Natural killer cell treated with Interleukin-12 subunit alpha and Interleukin-12 subunit beta and Interleukin-15 and Interleukin-18, amount 100 ng/mL, for 72 hours (primary cell): ENCODE results near the gene TK2. TPM values are rescaled to one million over a fixed set of nuclear protein-coding genes. Genes with fewer than 3 reads are reported as not detected.
A peak's percentile ranks its signal among the peaks of the same experiment; 100 is the strongest.
"Not testable (repeated sequence)": the region's sequence is repeated elsewhere in the genome, so short reads cannot be mapped to it uniquely, and the experiment has no call there.

ENCODE experiments used
- ATAC-seq, 2 donors: fragments of 150-1000 bp; cut with Tn5 transposase in 1 of 2; sonication (Bioruptor Pico), chemical (Tn5 transposase) in 1 of 2; 2 replicates each; pipeline ENCODE4 v1.10.0; 2021
- DNase-seq: peaks from one replicate; pipeline ENCODE4 v3.0.0; 2022; ENCODE audit warnings: low spot score
- H3K27ac Mint-ChIP-seq, 2 donors: 1 replicate in 1 of 2; 2 replicates in 1 of 2; pipeline ENCODE4 v1.8.0; 2022; ENCODE audit warnings: mixed read lengths in 2 of 2, mild to moderate bottlenecking in 1 of 2, moderate library complexity in 1 of 2
- H3K27me3 Mint-ChIP-seq, 2 donors: 1 replicate in 1 of 2; 2 replicates in 1 of 2; pipeline ENCODE4 v1.8.0; 2022; ENCODE audit warnings: mixed read lengths in 2 of 2
- H3K36me3 Mint-ChIP-seq: one replicate; pipeline ENCODE4 v1.8.0; 2022; ENCODE audit warnings: mixed read lengths
- H3K4me1 Mint-ChIP-seq, 2 donors: 1 replicate in 1 of 2; 2 replicates in 1 of 2; pipeline ENCODE4 v1.8.0; 2022; ENCODE audit warnings: low read depth in 2 of 2, mixed read lengths in 2 of 2, mild to moderate bottlenecking in 1 of 2
- H3K4me3 Mint-ChIP-seq: one replicate; pipeline ENCODE4 v1.8.0; 2022; ENCODE audit warnings: mixed read lengths
- H3K9me3 Mint-ChIP-seq: 2 replicates; pipeline ENCODE4 v1.8.0; 2022; ENCODE audit warnings: mixed read lengths
- total RNA-seq, 2 donors: library from RNA; stranded (reverse); gene quantifications; one replicate each; pipeline ENCODE4 v1.2.3, GENCODE V29; 2022

Gene TK2
- total RNA-seq, result 1 to 10 TPM; 5.9 to 6.3 TPM

DNA sequence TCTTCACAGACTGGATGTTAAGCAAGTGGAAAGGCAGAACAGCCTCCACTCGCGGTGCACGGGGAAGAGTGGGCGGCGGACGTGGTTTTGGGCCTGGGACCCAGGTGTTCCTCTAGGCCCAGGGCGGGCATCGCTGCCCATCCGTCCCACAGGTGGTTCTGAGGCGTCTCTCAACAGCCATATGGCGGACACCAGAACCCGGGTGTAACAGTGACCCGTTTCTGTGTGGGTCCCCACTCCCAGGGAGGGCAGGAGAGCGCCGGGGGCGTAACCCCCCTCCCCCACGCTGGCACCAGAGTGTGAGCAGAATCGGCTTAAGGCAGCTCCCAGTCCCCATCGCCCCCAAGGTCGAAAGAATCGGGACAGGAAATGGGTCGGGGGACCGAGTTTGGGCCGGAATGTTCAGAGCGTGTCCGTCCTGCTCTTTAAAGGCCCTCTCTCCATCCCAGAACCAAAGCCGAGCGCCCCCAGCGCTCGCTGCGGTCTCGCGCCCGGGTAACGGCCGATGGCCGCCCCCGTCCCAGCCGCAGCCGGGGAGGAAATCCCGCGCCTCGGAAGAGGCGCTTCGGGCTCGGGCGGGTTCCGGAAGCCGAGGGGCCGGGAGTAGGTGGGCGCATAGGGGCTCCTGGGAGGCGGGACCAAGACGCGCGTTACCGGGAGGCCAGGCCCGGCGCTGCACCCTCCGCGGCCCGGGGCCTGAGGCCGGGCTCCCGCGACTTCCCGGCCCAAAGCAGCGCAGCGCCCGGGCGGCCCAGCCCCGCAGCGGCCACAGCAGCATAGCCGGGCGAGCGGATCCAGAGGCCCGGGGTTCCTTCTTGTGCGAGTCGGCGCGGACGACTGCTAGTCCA, at the start of gene TK2:
TSS of gene TK2 (minus strand) at position 839 of the 848 bp plus-strand sequence. CDS start at position 778, 61 bp downstream.
- peaks cover 15% of the 10 kb centered on the region for H3K36me3 Mint-ChIP-seq
- ATAC-seq, result peak; percentile 60 to 72

DNA sequence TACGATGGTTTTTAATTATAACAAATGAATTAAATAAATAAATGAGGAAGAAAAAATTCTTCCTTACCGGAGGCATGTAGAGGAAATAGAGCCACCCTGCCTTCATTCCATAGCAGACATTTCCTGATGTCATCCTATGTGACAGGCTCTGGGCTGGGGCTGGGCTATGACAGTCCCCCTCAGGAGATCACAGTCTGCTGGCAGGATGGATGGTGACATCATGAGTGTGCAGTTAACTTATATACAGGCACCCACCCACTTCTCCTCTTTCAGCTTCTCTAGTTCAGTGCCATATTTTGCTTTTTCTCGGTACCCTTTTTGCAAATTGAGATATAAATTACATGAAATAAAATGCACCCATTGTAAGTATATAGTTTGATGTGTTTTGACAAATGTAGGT, 48.2 kb upstream of the TK2 start:
- H3K9me3 Mint-ChIP-seq, result no peaks in the 10 kb centered on the region
- H3K4me3 Mint-ChIP-seq, result no peak overlapping the region
- peaks cover 0 to 3% of the 10 kb centered on the region in 2 donors for H3K27me3 Mint-ChIP-seq
- ATAC-seq, result peak; percentile 55 to 58
- H3K27ac Mint-ChIP-seq, result no peak overlapping the region
- H3K4me1 Mint-ChIP-seq, result peaks cover 14 to 17% of the 10 kb centered on the region in 2 donors
- peaks cover 8% of the 10 kb centered on the region for H3K36me3 Mint-ChIP-seq
- DNase-seq, result no peak

More for the DNA sequence above, at the start of gene TK2:
- peak within 1 kb of the TSS; percentile 81 for H3K4me3 Mint-ChIP-seq
- H3K4me1 Mint-ChIP-seq, result peaks cover 54 to 58% of the 10 kb centered on the region in 2 donors
- H3K9me3 Mint-ChIP-seq, result no peaks in the 10 kb centered on the region
- peak; percentile 78 for DNase-seq
- no peaks in the 10 kb centered on the region for H3K27me3 Mint-ChIP-seq
- peak within 1 kb of the TSS; percentile 96 to 97 for H3K27ac Mint-ChIP-seq

DNA sequence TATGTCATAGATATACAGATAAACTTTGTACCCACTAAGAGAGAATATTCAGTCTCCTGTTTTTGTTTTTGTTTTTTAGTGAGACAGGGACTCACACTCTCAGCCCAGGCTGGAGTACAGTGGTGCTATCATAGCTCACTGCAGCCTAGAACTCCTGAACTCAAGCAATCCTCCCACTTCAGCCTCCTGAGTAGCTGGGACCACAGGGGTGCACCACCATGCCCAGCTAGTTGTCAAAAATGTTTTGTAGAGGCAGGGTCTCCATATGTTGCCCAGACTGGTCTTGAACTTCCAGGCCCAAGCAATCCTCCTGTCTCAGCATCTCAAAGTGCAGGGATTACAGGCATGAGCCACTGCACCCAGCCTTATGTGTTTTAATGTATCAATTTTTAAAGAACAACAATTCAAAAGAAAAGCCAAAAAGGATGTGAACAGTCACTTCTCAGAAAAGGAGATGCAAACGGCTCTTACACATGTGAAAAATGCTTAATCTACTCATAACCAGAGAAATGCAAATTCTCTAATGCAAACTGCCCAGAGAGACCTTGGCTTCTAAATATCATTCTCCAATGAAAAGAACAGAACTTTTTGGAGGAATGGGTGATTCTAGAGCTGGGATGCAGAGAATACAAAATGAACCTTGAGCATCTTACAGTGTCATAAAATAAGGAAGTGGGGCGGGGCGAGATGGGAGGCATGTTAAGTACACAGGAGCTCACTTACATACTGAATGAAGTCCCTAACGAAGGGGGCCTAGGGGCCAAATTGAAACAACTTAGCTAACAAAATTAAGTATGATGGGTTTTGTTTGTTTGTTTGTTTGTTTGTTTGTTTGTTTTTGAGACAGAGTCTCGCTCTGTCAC, 47.3 kb upstream of the TK2 start:
- Mint-ChIP-seq H3K27me3 (peaks cover 0 to 3% of the 10 kb centered on the region in 2 donors), H3K9me3 (no peaks in the 10 kb centered on the region), H3K4me1 (peaks cover 11 to 14% of the 10 kb centered on the region in 2 donors), H3K4me3 (peak overlapping the region; percentile 42), H3K27ac (peak overlapping the region; percentile 21 to 50), H3K36me3 (peaks cover 8% of the 10 kb centered on the region)
- DNase-seq (no peak), ATAC-seq (peak in 1 of 2 donors; percentile 77)

GRCh38 chr16:66596559-66596958, 46.6 kb upstream of the TK2 start:
- H3K4me3 Mint-ChIP-seq, H3K36me3 Mint-ChIP-seq, ATAC-seq, H3K27me3 Mint-ChIP-seq, H3K9me3 Mint-ChIP-seq, DNase-seq: not testable (repeated sequence)
- Mint-ChIP-seq H3K4me1 (peaks cover 11 to 14% of the 10 kb centered on the region in 2 donors), H3K27ac (peak overlapping the region in 1 of 2 donors; percentile 21)

- DNase-seq (no peak), ATAC-seq (no peak)
- no peaks in the 10 kb centered on the region for H3K9me3 Mint-ChIP-seq
- H3K36me3 Mint-ChIP-seq, result no peaks in the 10 kb centered on the region
- H3K4me3 Mint-ChIP-seq, result peak overlapping the region; percentile 15
- H3K27ac Mint-ChIP-seq, result no peak overlapping the region
- peaks cover 0 to 3% of the 10 kb centered on the region in 2 donors for H3K27me3 Mint-ChIP-seq
- peaks cover 18 to 21% of the 10 kb centered on the region in 2 donors for H3K4me1 Mint-ChIP-seq
These were observed 44.8 kb upstream of the TK2 start for GRCh38 chr16:66594739-66595138.

- Mint-ChIP-seq H3K4me1 (peaks cover 23 to 24% of the 10 kb centered on the region in 2 donors), H3K27ac (no peak overlapping the region), H3K27me3 (peaks cover 0 to 3% of the 10 kb centered on the region in 2 donors), H3K9me3 (no peaks in the 10 kb centered on the region), H3K36me3 (no peaks in the 10 kb centered on the region), H3K4me3 (no peak overlapping the region)
- DNase-seq (no peak), ATAC-seq (no peak)
These were observed 42.9 kb upstream of the TK2 start for GRCh38 chr16:66592814-66593213.

- H3K9me3 Mint-ChIP-seq, result no peaks in the 10 kb centered on the region
- H3K4me3 Mint-ChIP-seq, result no peak overlapping the region
- H3K4me1 Mint-ChIP-seq, result peaks cover 19 to 20% of the 10 kb centered on the region in 2 donors
- ATAC-seq (no peak), DNase-seq (no peak)
- H3K27ac Mint-ChIP-seq, result no peak overlapping the region
- no peaks in the 10 kb centered on the region for H3K27me3 Mint-ChIP-seq
- H3K36me3 Mint-ChIP-seq, result no peaks in the 10 kb centered on the region
These were observed 42.3 kb upstream of the TK2 start for GRCh38 chr16:66592241-66592640.

- H3K4me3 Mint-ChIP-seq, result no peak overlapping the region
- no peaks in the 10 kb centered on the region for H3K9me3 Mint-ChIP-seq
- peaks cover 17% of the 10 kb centered on the region in 2 donors for H3K4me1 Mint-ChIP-seq
- no peaks in the 10 kb centered on the region for H3K27me3 Mint-ChIP-seq
- H3K36me3 Mint-ChIP-seq, result no peaks in the 10 kb centered on the region
- DNase-seq (no peak), ATAC-seq (no peak)
- peak overlapping the region in 1 of 2 donors; percentile 26 for H3K27ac Mint-ChIP-seq
These were observed 41.1 kb upstream of the TK2 start for GRCh38 chr16:66591018-66591417.

- H3K4me1 Mint-ChIP-seq, result peaks cover 17 to 23% of the 10 kb centered on the region in 2 donors
- DNase-seq, result no peak
These were observed 40.4 kb upstream of the TK2 start for GRCh38 chr16:66590322-66590721.

DNA sequence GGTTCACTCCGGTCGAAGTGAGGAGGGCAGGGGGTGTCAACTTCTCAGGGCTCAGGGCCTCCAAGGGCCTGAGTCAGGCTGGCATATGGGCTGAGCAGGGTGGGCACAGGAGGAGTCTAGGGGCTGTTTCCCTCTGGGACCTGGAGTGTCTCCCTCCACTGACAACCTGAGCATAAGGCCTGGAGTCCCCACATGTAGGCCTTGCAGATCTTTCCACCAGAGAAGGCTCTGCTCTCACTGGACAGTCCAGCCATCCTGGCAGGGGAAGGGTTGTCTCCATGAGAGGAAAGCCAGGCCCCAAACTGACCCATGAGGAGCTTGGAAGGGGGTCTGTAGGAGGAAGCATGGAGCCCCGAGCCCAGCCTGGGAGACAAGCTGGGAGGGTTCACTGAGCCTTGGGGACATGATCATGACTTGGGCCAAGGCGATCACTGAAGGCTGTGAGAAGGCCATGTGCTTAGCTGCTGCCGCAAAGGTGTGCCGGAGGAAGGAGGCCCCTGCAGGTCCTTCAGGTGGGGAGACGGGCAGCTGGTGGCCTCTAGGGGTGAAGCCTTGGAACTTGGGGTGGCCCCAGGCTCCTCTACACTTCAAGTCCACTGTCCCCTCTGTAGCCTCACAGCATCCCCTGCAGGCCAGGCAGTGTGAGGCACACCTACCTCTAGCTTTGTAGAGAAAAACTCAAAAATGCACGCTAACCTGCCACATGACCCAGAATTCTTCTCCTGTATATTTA, 39.2 kb upstream of the TK2 start:
- Mint-ChIP-seq H3K4me3 (peak overlapping the region; percentile 80), H3K27ac (no peak overlapping the region)
- DNase-seq, result no peak

More at GRCh38 chr16:66590322-66590721, 40.4 kb upstream of the TK2 start:
- ATAC-seq, result no peak
- no peaks in the 10 kb centered on the region for H3K27me3 Mint-ChIP-seq
- H3K36me3 Mint-ChIP-seq, result no peaks in the 10 kb centered on the region
- peak overlapping the region in 1 of 2 donors; percentile 26 for H3K27ac Mint-ChIP-seq
- peak overlapping the region; percentile 46 for H3K4me3 Mint-ChIP-seq
- no peaks in the 10 kb centered on the region for H3K9me3 Mint-ChIP-seq

DNA sequence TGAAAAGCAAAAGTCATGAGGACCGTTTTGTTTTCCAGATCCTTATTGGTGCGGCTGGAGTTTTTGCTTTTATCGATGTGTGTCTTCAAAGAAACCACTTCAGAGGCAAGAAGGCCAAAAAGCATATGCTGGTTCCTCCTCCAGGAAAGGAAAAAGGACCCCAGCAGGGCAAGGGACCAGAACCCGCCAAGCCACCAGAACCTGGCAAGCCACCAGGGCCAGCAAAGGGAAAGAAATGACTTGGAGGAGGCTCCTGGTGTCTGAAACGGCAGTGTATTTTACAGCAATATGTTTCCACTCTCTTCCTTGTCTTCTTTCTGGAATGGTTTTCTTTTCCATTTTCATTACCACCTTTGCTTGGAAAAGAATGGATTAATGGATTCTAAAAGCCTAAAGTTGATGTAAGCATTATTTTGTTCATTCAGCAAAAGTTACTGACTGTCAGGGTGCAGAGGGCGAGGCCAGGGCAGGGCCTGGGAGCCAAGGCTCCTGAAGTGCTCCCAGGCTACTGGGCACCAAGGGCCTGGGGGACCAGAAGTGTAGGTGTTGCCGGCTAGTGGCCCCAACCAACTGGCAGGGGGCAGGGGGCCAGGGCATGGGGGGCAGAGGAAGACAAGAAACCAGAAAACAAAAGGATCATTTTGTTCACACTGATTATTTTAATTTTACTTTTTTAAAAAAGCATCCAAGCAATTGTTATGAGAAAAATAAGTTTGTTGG, 38.1 kb upstream of the TK2 start:
- no peaks in the 10 kb centered on the region for H3K9me3 Mint-ChIP-seq
- H3K27ac Mint-ChIP-seq, result no peak overlapping the region
- no peak for ATAC-seq
- no peaks in the 10 kb centered on the region for H3K36me3 Mint-ChIP-seq
- H3K27me3 Mint-ChIP-seq, result no peaks in the 10 kb centered on the region
- H3K4me3 Mint-ChIP-seq, result no peak overlapping the region
- H3K4me1 Mint-ChIP-seq, result peaks cover 17 to 19% of the 10 kb centered on the region in 2 donors
- no peak for DNase-seq

More for the DNA sequence above, 39.2 kb upstream of the TK2 start:
- Mint-ChIP-seq H3K9me3 (no peaks in the 10 kb centered on the region), H3K27me3 (no peaks in the 10 kb centered on the region), H3K4me1 (peaks cover 17 to 19% of the 10 kb centered on the region in 2 donors), H3K36me3 (no peaks in the 10 kb centered on the region)
- ATAC-seq, result peak; percentile 85 to 91

- Mint-ChIP-seq H3K27me3 (peaks cover 0 to 4% of the 10 kb centered on the region in 2 donors), H3K36me3 (no peaks in the 10 kb centered on the region), H3K4me1 (peaks cover 15 to 18% of the 10 kb centered on the region in 2 donors), H3K27ac (peak overlapping the region in 1 of 2 donors; percentile 30), H3K4me3 (no peak overlapping the region), H3K9me3 (no peaks in the 10 kb centered on the region)
- ATAC-seq (no peak), DNase-seq (no peak)
These were observed 35.7 kb upstream of the TK2 start for GRCh38 chr16:66585481-66586239.
